ENCODE data around the gene LAIR2.
"Not testable (repeated sequence)": the region's sequence is repeated elsewhere in the genome, so short reads cannot be mapped to it uniquely, and the experiment has no call there.

GRCh38 chr19:54498451-54498772 lies 4.2 kb upstream of the LAIR2 start:
- TF ChIP-seq, protein P1, sequence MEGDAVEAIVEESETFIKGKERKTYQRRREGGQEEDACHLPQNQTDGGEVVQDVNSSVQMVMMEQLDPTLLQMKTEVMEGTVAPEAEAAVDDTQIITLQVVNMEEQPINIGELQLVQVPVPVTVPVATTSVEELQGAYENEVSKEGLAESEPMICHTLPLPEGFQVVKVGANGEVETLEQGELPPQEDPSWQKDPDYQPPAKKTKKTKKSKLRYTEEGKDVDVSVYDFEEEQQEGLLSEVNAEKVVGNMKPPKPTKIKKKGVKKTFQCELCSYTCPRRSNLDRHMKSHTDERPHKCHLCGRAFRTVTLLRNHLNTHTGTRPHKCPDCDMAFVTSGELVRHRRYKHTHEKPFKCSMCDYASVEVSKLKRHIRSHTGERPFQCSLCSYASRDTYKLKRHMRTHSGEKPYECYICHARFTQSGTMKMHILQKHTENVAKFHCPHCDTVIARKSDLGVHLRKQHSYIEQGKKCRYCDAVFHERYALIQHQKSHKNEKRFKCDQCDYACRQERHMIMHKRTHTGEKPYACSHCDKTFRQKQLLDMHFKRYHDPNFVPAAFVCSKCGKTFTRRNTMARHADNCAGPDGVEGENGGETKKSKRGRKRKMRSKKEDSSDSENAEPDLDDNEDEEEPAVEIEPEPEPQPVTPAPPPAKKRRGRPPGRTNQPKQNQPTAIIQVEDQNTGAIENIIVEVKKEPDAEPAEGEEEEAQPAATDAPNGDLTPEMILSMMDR (IDR thresholded peaks at IDR 0.05), result not testable (repeated sequence)
- not testable (repeated sequence) for TF ChIP-seq EZH2phosphoT487 (IDR thresholded peaks at IDR 0.05)

All from neural progenitor cell (in vitro differentiated cells).